ENCODE results near the gene CR1L. TPM values are rescaled to one million over a fixed set of nuclear protein-coding genes. Genes with fewer than 3 reads are reported as not detected.

The CR1L gene
- total RNA-seq (2014; rRNA removed; shearing (Covaris generic)): not detected in 2 replicates

GRCh38 chr1:207644852-207645634 is at the start of gene CR1L:
CR1L (plus strand) TSS chr1:207645133; CDS start chr1:207645234, 101 bp downstream.

GRCh38 chr1:207751790-207752455 is 107.0 kb downstream of the CR1L start, which contains the start of gene CD46:
CD46 (plus strand) TSS chr1:207752054; CDS start chr1:207752213, 159 bp downstream.

Small RNA genes lying within 50 kb of the gene (small RNA-seq; reads per million reads assigned to genes)
- not detected for gene RNA5SP534

Other genes with a start within 250 kb of the CR1L start
- gene CR2, start 190.8 kb upstream of the CR1L start, total RNA-seq (2014; rRNA removed; shearing (Covaris generic)): not detected in 2 replicates
- not detected in 2 replicates for gene CR1, start 149.0 kb upstream of the CR1L start, total RNA-seq (2014; rRNA removed; shearing (Covaris generic))
- gene CD46, start 106.9 kb downstream of the CR1L start, total RNA-seq (2014; rRNA removed; shearing (Covaris generic)): 61.5 and 68.7 TPM in 2 replicates

Data from A375 (cell line).